Frontal cortex (tissue), 4 donors: ENCODE measurements around the gene TACR1. TPM values are rescaled to one million over a fixed set of nuclear protein-coding genes. Genes with fewer than 3 reads are reported as not detected.

ENCODE experiments used
- DNase-seq, 2 donors: peaks; one replicate each; pipeline ENCODE4 v3.0.0; 2012; ENCODE audit warnings: low spot score in 2 of 2
- FAIRE-seq: peaks from 2 replicates; lab custom pipeline; 2012; peaks lifted over from hg19 to GRCh38; lab: Jason Lieb, UNC
- total RNA-seq: library from RNA; depleted of rRNA; stranded (reverse); fragments of >200 nt; gene quantifications from one replicate; pipeline ENCODE4 v1.2.3, GENCODE V29; 2014
- donor health status: control.
- donor health status: control.
- donor health status: control.

The TACR1 gene
- total RNA-seq, 1 donor from 2014 or later, result 1.2 TPM

- no peak for FAIRE-seq
- no peak for DNase-seq
These were observed 168.9 kb downstream of the TACR1 start for GRCh38 chr2:75030218-75031009.

GRCh38 chr2:75027886-75028285, 171.4 kb downstream of the TACR1 start:
- no peak for FAIRE-seq
- no peak for DNase-seq

GRCh38 chr2:75025633-75026380, 173.5 kb downstream of the TACR1 start:
- FAIRE-seq (no peak), DNase-seq (no peak)

- no peak for FAIRE-seq
These were observed 174.1 kb downstream of the TACR1 start for GRCh38 chr2:75025216-75025615.

GRCh38 chr2:75023666-75024455, 175.5 kb downstream of the TACR1 start:
- FAIRE-seq, result no peak
- DNase-seq, result no peak

More at GRCh38 chr2:75025216-75025615, 174.1 kb downstream of the TACR1 start:
- DNase-seq, result no peak

GRCh38 chr2:75022516-75022915, 176.8 kb downstream of the TACR1 start:
- DNase-seq (no peak), FAIRE-seq (no peak)

- no peak for DNase-seq
- FAIRE-seq, result no peak
These were observed 177.6 kb downstream of the TACR1 start for GRCh38 chr2:75021672-75022071.

- DNase-seq, result no peak
- no peak for FAIRE-seq
These were observed 178.8 kb downstream of the TACR1 start for GRCh38 chr2:75020476-75020875.

- FAIRE-seq (no peak), DNase-seq (no peak)
These were observed 179.5 kb downstream of the TACR1 start for GRCh38 chr2:75019790-75020189.

GRCh38 chr2:75018162-75018561, 181.2 kb downstream of the TACR1 start:
- no peak for DNase-seq
- no peak for FAIRE-seq

GRCh38 chr2:75012080-75012479, 187.2 kb downstream of the TACR1 start:
- FAIRE-seq (no peak), DNase-seq (no peak)

GRCh38 chr2:75010571-75010970, 188.7 kb downstream of the TACR1 start:
- FAIRE-seq (no peak), DNase-seq (no peak)

GRCh38 chr2:75007819-75008218, 191.5 kb downstream of the TACR1 start:
- FAIRE-seq (no peak), DNase-seq (no peak)

- no peak for DNase-seq
- FAIRE-seq, result no peak
These were observed 192.3 kb downstream of the TACR1 start for GRCh38 chr2:75007061-75007460.

GRCh38 chr2:75006041-75006440, 193.3 kb downstream of the TACR1 start:
- no peak for DNase-seq
- no peak for FAIRE-seq

GRCh38 chr2:75003773-75004172, 195.5 kb downstream of the TACR1 start:
- FAIRE-seq (no peak), DNase-seq (no peak)

- no peak for DNase-seq
- FAIRE-seq, result no peak
These were observed 196.0 kb downstream of the TACR1 start for GRCh38 chr2:75003276-75003675.

GRCh38 chr2:75002007-75002406, 197.3 kb downstream of the TACR1 start:
- FAIRE-seq (no peak), DNase-seq (no peak)

GRCh38 chr2:74999468-74999867, 199.9 kb downstream of the TACR1 start:
- DNase-seq (no peak), FAIRE-seq (no peak)
